ENCODE measurements around the gene FRYL.

GRCh38 chr4:48590884-48591283 is 189.2 kb downstream of the FRYL start:
- no peak for TF ChIP-seq EP300 (IDR thresholded peaks at IDR 0.05; ENCODE audit: borderline replicate concordance in 1 of 2, low read depth in 2 of 2, low read length in 2 of 2)
- no peak for TF ChIP-seq JUN (IDR thresholded peaks at IDR 0.05; ENCODE audit: low read depth, low read length)
- TF ChIP-seq CTCF (IDR thresholded peaks at IDR 0.05; ENCODE audit: control extremely low read depth in 1 of 3, insufficient read depth in 1 of 3, low read depth in 1 of 3, low read length in 3 of 3), result no peak
- no peak for TF ChIP-seq CREB1 (IDR thresholded peaks at IDR 0.05)
- TF ChIP-seq POLR2AphosphoS5 (IDR thresholded peaks at IDR 0.05; ENCODE audit: low read depth, low read length), result no peak
- TF ChIP-seq RAD21 (IDR thresholded peaks at IDR 0.05 in 1 of 2, conservative IDR thresholded peaks at IDR 0.05 in 1 of 2; ENCODE audit: low read depth in 2 of 2, low read length in 2 of 2), result no peak
- TF ChIP-seq TCF12 (IDR thresholded peaks at IDR 0.05; ENCODE audit: low read depth, low read length), result no peak
- TF ChIP-seq BRCA1 (IDR thresholded peaks at IDR 0.05; ENCODE audit: low read depth, low read length), result no peak
- no peak for TF ChIP-seq CBX5 (IDR thresholded peaks at IDR 0.05; ENCODE audit: low read depth, low read length)
- TF ChIP-seq BACH1 (IDR thresholded peaks at IDR 0.05; ENCODE audit: low read length), result no peak
- TF ChIP-seq EZH2 (IDR thresholded peaks at IDR 0.05; ENCODE audit: low read depth, low read length, severe bottlenecking), result no peak
- TF ChIP-seq, protein P1, sequence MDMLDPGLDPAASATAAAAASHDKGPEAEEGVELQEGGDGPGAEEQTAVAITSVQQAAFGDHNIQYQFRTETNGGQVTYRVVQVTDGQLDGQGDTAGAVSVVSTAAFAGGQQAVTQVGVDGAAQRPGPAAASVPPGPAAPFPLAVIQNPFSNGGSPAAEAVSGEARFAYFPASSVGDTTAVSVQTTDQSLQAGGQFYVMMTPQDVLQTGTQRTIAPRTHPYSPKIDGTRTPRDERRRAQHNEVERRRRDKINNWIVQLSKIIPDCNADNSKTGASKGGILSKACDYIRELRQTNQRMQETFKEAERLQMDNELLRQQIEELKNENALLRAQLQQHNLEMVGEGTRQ (IDR thresholded peaks at IDR 0.05; ENCODE audit: low read length), result no peak
- no peak for TF ChIP-seq SP1 (IDR thresholded peaks at IDR 0.05; ENCODE audit: low read depth, low read length)

Data from H1 (cell line).